Hematopoietic multipotent progenitor cell treated with erythropoietin and hydrocortisone succinate and interleukin-3 and kit ligand, for 8 days (in vitro differentiated cells): ENCODE data around the gene HJV.

ENCODE experiments used
- DNase-seq: peaks from one replicate; pipeline ENCODE4 v3.0.0-alpha.2; 2015

HJV gene

GRCh38 chr1:145972580-145972979, 49.0 kb downstream of the HJV start:
- DNase-seq = no peak
